Prostate gland (tissue), 2 donors: Measurements from ENCODE around the gene CD86.

Source experiments
- CTCF ChIP-seq, 4 experiments: fragments of 200-600 bp in 2 of 4; fragments of 450-650 bp in 2 of 4; sonication (generic) in 2 of 4; IDR thresholded peaks; 1 replicate in 3 of 4; 2 replicates in 1 of 4; pipeline ENCODE4 v1.5.1; 2016 to 2019; ENCODE audit warnings: antibody characterized with exemption in 4 of 4, mild to moderate bottlenecking in 2 of 4, moderate library complexity in 2 of 4
- POLR2A ChIP-seq: fragments of 450-650 bp; IDR thresholded peaks from one replicate; pipeline ENCODE4 v1.6.1; 2016; ENCODE audit warnings: antibody characterized with exemption, mild to moderate bottlenecking

GRCh38 chr3:122076491-122077292 is 21.5 kb downstream of the CD86 start:
- TF ChIP-seq CTCF (IDR thresholded peaks at IDR 0.05) (no peak), POLR2A (no peak)
